K562 (cell line): ENCODE measurements around the gene MAPK8IP1. TPM values are rescaled to one million over a fixed set of nuclear protein-coding genes. Genes with fewer than 3 reads are reported as not detected.

ENCODE experiments used
- CBX8 ChIP-seq: fragments of 200-600 bp; sonication (generic); IDR thresholded peaks from 2 replicates; pipeline ENCODE4 v1.6.1; 2012; ENCODE audit warnings: borderline replicate concordance, mixed run types, low read depth, mild to moderate bottlenecking, moderate library complexity, mixed read lengths, low read length, control low read depth, inconsistent platforms; ENCODE audit not compliant: poor library complexity, severe bottlenecking; ENCODE audit errors: extremely low read depth
- FOS ChIP-seq: IDR thresholded peaks from 3 replicates; pipeline ENCODE4 v1.6.1; 2011; ENCODE audit not compliant: insufficient read length; ENCODE audit errors: extremely low read depth
- KLF6 ChIP-seq: fragments of 250-450 bp; sonication (Bioruptor Pico); IDR thresholded peaks from 2 replicates; pipeline ENCODE4 v1.4.0; 2020; ENCODE audit warnings: mild to moderate bottlenecking, moderate library complexity, borderline replicate concordance
- MCM5 ChIP-seq: fragments of 450-650 bp; IDR thresholded peaks from 2 replicates; pipeline ENCODE4 v1.6.1; 2016; ENCODE audit warnings: low read depth
- SIX5 ChIP-seq, 2 experiments: IDR thresholded peaks; 2 replicates each; pipeline ENCODE4 v1.6.1; 2011; ENCODE audit warnings: low read length in 2 of 2, borderline replicate concordance in 1 of 2, low read depth in 1 of 2, mild to moderate bottlenecking in 1 of 2, moderate library complexity in 1 of 2; ENCODE audit not compliant: insufficient read depth in 1 of 2
- SMAD2 ChIP-seq: fragments of 150-350 bp; IDR thresholded peaks from 2 replicates; pipeline ENCODE4 v1.6.1; 2014; ENCODE audit warnings: low read depth, mild to moderate bottlenecking, low read length
- TAL1 ChIP-seq: fragments of 450-650 bp; IDR thresholded peaks from 2 replicates; pipeline ENCODE4 v1.6.1; 2016; ENCODE audit warnings: mild to moderate bottlenecking
- TRIM28 ChIP-seq: fragments of 450-650 bp; IDR thresholded peaks from 2 replicates; pipeline ENCODE4 v1.6.1; 2017
- ZBTB1 ChIP-seq: sonication (generic); formaldehyde crosslinking; IDR thresholded peaks from 2 replicates; pipeline ENCODE4 v1.8.1; 2023; ENCODE audit warnings: missing genetic modification reagents, low read depth, mild to moderate bottlenecking, borderline replicate concordance
- ZKSCAN1 ChIP-seq: fragments of 150-350 bp; IDR thresholded peaks from 2 replicates; pipeline ENCODE4 v1.6.1; 2016; ENCODE audit warnings: low read depth, low read length
- polyA plus RNA-seq, 8 experiments: library from polyadenylated mRNA; depleted of rRNA in 4 of 8; stranded (reverse) in 5 of 8; unstranded in 3 of 8; fragments of >200 nt; fragmentation: Nextera tagmentation in 2 of 8; fragmentation: Illumina TruSeq in 1 of 8; extraction: Ambion mirVana in 2 of 8; extraction: Trizol in 1 of 8; gene quantifications; 2 replicates each; pipeline versions ENCODE4 v1.2.1 to v1.2.3, GENCODE V29; 2011 to 2014; ENCODE audit warnings: inconsistent platforms in 1 of 8, missing spikeins in 1 of 8
- total RNA-seq, 7 experiments: library from RNA; depleted of rRNA in 6 of 7; stranded (reverse); fragments of >200 nt in 6 of 7; fragmentation: Illumina TruSeq in 2 of 7; extraction: Trizol in 2 of 7; gene quantifications; 2 replicates each; pipeline versions ENCODE4 v1.2.1 to v1.2.3, GENCODE V29; 2011 to 2021; ENCODE audit warnings: low replicate concordance in 1 of 7
- TF ChIP-seq, protein P1 (sequence below): fragments of 250-450 bp; sonication (Bioruptor Pico); IDR thresholded peaks from 2 replicates; pipeline ENCODE4 v1.4.0; 2020
- TF ChIP-seq, protein P2 (sequence below): fragments of 450-650 bp; formaldehyde crosslinking; IDR thresholded peaks from 2 replicates; pipeline ENCODE4 v1.4.0; 2020; ENCODE audit warnings: mild to moderate bottlenecking, moderate library complexity
- TF ChIP-seq, protein P3 (sequence below): IDR thresholded peaks from 2 replicates; pipeline ENCODE4 v1.6.1; 2011; ENCODE audit not compliant: insufficient read length; ENCODE audit errors: extremely low read depth
- TF ChIP-seq, protein P4 (sequence below): fragments of 250-450 bp; sonication (Bioruptor Pico); IDR thresholded peaks from 2 replicates; pipeline ENCODE4 v1.8.0; 2021; ENCODE audit warnings: moderate library complexity, mild to moderate bottlenecking, inconsistent platforms
- TF ChIP-seq, protein P5 (sequence below): fragments of 250-450 bp; sonication (Bioruptor Pico); IDR thresholded peaks from 2 replicates; pipeline ENCODE4 v1.4.0; 2020; ENCODE audit warnings: mild to moderate bottlenecking, moderate library complexity

MAPK8IP1 gene
- total and polyA plus RNA-seq, 9 of the 15 experiments (the other 6 are each of a cell fraction or from before 2014, with no cell fraction given) = 0.13 to 6.9 (median 2.5) TPM

DNA sequence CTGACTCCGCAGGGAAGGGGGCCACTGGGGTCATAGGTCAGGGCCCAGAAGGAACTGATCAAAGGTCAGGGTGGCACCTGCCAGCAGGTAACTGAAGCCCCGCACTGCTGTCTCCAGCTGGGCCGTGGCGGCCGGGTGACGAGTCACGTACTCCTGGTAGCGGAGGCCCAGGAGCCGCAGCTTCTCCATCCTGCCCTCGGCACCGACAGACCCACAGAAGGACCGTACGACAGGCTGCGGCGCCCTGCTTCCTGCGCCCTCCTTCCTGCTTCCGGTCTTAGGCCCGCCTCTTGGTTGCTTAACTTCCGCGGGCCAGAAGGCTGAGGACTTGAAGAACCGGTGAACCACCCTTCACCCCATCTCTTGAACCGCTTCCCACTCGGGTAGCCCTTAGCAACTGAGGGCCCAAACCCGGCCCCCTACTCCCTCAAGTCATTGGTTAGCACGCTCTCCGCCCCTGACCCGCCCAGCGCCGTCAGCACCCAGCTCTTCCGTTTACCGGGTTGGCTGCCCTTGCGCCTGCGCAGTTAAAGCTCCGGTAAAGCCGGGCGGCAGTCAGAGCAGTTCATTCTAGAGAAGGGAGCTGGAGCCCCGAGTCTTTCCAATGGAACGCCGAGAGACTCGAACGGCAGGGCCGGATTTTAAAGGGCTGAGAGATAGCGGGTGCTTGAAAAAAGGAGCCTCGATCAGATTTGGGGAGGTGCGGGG, 32.3 kb downstream of the MAPK8IP1 start, which contains the start of gene PEX16 (continued):
- TF ChIP-seq CBX8 = no peak
- TF ChIP-seq ZBTB1 (CRISPR knock-in tag) = no peak
- no peak for TF ChIP-seq SMAD2
- TF ChIP-seq, protein P1, sequence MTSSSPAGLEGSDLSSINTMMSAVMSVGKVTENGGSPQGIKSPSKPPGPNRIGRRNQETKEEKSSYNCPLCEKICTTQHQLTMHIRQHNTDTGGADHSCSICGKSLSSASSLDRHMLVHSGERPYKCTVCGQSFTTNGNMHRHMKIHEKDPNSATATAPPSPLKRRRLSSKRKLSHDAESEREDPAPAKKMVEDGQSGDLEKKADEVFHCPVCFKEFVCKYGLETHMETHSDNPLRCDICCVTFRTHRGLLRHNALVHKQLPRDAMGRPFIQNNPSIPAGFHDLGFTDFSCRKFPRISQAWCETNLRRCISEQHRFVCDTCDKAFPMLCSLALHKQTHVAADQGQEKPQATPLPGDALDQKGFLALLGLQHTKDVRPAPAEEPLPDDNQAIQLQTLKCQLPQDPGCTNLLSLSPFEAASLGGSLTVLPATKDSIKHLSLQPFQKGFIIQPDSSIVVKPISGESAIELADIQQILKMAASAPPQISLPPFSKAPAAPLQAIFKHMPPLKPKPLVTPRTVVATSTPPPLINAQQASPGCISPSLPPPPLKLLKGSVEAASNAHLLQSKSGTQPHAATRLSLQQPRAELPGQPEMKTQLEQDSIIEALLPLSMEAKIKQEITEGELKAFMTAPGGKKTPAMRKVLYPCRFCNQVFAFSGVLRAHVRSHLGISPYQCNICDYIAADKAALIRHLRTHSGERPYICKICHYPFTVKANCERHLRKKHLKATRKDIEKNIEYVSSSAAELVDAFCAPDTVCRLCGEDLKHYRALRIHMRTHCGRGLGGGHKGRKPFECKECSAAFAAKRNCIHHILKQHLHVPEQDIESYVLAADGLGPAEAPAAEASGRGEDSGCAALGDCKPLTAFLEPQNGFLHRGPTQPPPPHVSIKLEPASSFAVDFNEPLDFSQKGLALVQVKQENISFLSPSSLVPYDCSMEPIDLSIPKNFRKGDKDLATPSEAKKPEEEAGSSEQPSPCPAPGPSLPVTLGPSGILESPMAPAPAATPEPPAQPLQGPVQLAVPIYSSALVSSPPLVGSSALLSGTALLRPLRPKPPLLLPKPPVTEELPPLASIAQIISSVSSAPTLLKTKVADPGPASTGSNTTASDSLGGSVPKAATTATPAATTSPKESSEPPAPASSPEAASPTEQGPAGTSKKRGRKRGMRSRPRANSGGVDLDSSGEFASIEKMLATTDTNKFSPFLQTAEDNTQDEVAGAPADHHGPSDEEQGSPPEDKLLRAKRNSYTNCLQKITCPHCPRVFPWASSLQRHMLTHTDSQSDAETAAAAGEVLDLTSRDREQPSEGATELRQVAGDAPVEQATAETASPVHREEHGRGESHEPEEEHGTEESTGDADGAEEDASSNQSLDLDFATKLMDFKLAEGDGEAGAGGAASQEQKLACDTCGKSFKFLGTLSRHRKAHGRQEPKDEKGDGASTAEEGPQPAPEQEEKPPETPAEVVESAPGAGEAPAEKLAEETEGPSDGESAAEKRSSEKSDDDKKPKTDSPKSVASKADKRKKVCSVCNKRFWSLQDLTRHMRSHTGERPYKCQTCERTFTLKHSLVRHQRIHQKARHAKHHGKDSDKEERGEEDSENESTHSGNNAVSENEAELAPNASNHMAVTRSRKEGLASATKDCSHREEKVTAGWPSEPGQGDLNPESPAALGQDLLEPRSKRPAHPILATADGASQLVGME (CRISPR knock-in tag) = no peak
- TF ChIP-seq, protein P2, sequence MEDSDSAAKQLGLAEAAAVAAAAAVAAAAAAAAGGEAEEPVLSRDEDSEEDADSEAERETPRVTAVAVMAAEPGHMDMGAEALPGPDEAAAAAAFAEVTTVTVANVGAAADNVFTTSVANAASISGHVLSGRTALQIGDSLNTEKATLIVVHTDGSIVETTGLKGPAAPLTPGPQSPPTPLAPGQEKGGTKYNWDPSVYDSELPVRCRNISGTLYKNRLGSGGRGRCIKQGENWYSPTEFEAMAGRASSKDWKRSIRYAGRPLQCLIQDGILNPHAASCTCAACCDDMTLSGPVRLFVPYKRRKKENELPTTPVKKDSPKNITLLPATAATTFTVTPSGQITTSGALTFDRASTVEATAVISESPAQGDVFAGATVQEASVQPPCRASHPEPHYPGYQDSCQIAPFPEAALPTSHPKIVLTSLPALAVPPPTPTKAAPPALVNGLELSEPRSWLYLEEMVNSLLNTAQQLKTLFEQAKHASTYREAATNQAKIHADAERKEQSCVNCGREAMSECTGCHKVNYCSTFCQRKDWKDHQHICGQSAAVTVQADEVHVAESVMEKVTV (CRISPR knock-in tag) = no peak
- no peak for TF ChIP-seq ZKSCAN1
- TF ChIP-seq TAL1 = no peak
- no peak for TF ChIP-seq KLF6 (CRISPR knock-in tag)
- TF ChIP-seq, protein P3, sequence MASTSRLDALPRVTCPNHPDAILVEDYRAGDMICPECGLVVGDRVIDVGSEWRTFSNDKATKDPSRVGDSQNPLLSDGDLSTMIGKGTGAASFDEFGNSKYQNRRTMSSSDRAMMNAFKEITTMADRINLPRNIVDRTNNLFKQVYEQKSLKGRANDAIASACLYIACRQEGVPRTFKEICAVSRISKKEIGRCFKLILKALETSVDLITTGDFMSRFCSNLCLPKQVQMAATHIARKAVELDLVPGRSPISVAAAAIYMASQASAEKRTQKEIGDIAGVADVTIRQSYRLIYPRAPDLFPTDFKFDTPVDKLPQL = no peak
- TF ChIP-seq MCM5 = no peak
- TF ChIP-seq, protein P4, sequence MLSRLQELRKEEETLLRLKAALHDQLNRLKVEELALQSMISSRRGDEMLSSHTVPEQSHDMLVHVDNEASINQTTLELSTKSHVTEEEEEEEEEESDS (CRISPR knock-in tag) = no peak
- no peak for TF ChIP-seq TRIM28
- TF ChIP-seq FOS = no peak
- TF ChIP-seq SIX5 (IDR thresholded peaks at IDR 0.05; ENCODE audit: borderline replicate concordance in 1 of 2, insufficient read depth in 1 of 2, low read depth in 1 of 2, low read length in 2 of 2) = no peak
- TF ChIP-seq, protein P5, sequence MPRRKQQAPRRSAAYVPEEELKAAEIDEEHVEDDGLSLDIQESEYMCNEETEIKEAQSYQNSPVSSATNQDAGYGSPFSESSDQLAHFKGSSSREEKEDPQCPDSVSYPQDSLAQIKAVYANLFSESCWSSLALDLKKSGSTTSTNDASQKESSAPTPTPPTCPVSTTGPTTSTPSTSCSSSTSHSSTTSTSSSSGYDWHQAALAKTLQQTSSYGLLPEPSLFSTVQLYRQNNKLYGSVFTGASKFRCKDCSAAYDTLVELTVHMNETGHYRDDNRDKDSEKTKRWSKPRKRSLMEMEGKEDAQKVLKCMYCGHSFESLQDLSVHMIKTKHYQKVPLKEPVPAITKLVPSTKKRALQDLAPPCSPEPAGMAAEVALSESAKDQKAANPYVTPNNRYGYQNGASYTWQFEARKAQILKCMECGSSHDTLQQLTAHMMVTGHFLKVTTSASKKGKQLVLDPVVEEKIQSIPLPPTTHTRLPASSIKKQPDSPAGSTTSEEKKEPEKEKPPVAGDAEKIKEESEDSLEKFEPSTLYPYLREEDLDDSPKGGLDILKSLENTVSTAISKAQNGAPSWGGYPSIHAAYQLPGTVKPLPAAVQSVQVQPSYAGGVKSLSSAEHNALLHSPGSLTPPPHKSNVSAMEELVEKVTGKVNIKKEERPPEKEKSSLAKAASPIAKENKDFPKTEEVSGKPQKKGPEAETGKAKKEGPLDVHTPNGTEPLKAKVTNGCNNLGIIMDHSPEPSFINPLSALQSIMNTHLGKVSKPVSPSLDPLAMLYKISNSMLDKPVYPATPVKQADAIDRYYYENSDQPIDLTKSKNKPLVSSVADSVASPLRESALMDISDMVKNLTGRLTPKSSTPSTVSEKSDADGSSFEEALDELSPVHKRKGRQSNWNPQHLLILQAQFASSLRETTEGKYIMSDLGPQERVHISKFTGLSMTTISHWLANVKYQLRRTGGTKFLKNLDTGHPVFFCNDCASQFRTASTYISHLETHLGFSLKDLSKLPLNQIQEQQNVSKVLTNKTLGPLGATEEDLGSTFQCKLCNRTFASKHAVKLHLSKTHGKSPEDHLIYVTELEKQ (CRISPR knock-in tag) = no peak
